HepG2 (cell line): ENCODE results near the gene CRB1. TPM values are rescaled to one million over a fixed set of nuclear protein-coding genes. Genes with fewer than 3 reads are reported as not detected.

Experiments used
- ATAC-seq: fragments of 200-7000 bp; cut with Tn5 transposase; 3 replicates; pipeline ENCODE4 v1.9.1; 2020; ENCODE audit warnings: mild to moderate bottlenecking, moderate library complexity
- BruUV-seq: library from RNA; stranded (reverse); fragments of 400-500 nt; replicated peaks from 2 replicates; lab custom pipeline; 2021; lab: Mats Ljungman, UMichigan
- CTCF ChIA-PET: fragments of 300-600 bp; formaldehyde crosslinking; extraction: SDS; loops from one replicate; lab custom pipeline; 2021; ENCODE audit warnings: low total read pairs, inconsistent platforms, low intra/inter-chr PET ratio; lab: Yijun Ruan, JAX
- POLR2A ChIA-PET: fragments of 350-600 bp; sonication (Branson Sonifier 250); formaldehyde crosslinking; loops from one replicate; lab custom pipeline; 2020; ENCODE audit warnings: antibody characterized with exemption, inconsistent platforms; lab: Yijun Ruan, JAX
- DNase-seq: peaks from one replicate; pipeline ENCODE4 v3.0.0-alpha.2; 2015; ENCODE audit warnings: low spot score
- FAIRE-seq: peaks from 3 replicates; lab custom pipeline; 2011; peaks lifted over from hg19 to GRCh38; lab: Jason Lieb, UNC
- H2AFZ ChIP-seq: one replicate; pipeline ENCODE4 v1.6.1; 2011; ENCODE audit warnings: low read length, inconsistent platforms
- H3K27ac ChIP-seq: fragments of 300-600 bp; 3 replicates; pipeline ENCODE4 v1.8.0; 2011; ENCODE audit warnings: mixed run types, mild to moderate bottlenecking, mixed read lengths, low read length, inconsistent platforms; ENCODE audit not compliant: insufficient read depth; ENCODE audit errors: extremely low read length
- H3K27me3 ChIP-seq, 2 experiments: fragments of 200-600 bp in 1 of 2; 2 replicates in 1 of 2; 3 replicates in 1 of 2; pipeline versions ENCODE4 v1.6.0 to v1.8.0; 2011; ENCODE audit warnings: low read length in 2 of 2, mild to moderate bottlenecking in 2 of 2, moderate library complexity in 2 of 2, inconsistent platforms in 1 of 2; ENCODE audit not compliant: insufficient read depth in 2 of 2, control insufficient read depth in 1 of 2
- H3K36me3 ChIP-seq, 2 experiments: fragments of 200-600 bp in 1 of 2; replicated peaks in 1 of 2; 2 replicates in 1 of 2; 3 replicates in 1 of 2; pipeline versions ENCODE4 v1.5.1 to v1.8.0; 2011; ENCODE audit warnings: low read length in 2 of 2, inconsistent platforms in 1 of 2; ENCODE audit not compliant: insufficient read depth in 2 of 2, control insufficient read depth in 1 of 2
- H3K4me1 ChIP-seq: 2 replicates; pipeline ENCODE4 v1.5.1; 2012; ENCODE audit warnings: low read length, inconsistent platforms; ENCODE audit not compliant: insufficient read depth
- H3K4me2 ChIP-seq: 2 replicates; pipeline ENCODE4 v1.6.0; 2011; ENCODE audit warnings: low read depth, low read length, inconsistent platforms
- H3K4me3 ChIP-seq, 3 experiments: fragments of 200-600 bp in 1 of 3; sonication (generic), shearing (Covaris generic) in 1 of 3; replicated peaks in 1 of 3; 2 replicates each; pipeline ENCODE4 v1.5.1; 2011 to 2016; ENCODE audit warnings: low read length in 3 of 3, inconsistent platforms in 2 of 3, low read depth in 2 of 3, mild to moderate bottlenecking in 2 of 3, control low read depth in 1 of 3, mixed read lengths in 1 of 3; ENCODE audit not compliant: insufficient read depth in 1 of 3
- H3K79me2 ChIP-seq: one replicate; pipeline ENCODE4 v1.6.1; 2011; ENCODE audit warnings: low read length, inconsistent platforms; ENCODE audit not compliant: insufficient read depth
- H3K9ac ChIP-seq: 2 replicates; pipeline ENCODE4 v1.6.0; 2011; ENCODE audit warnings: mild to moderate bottlenecking, low read depth, low read length, inconsistent platforms; ENCODE audit not compliant: insufficient read depth
- H3K9me3 ChIP-seq: 2 replicates; pipeline ENCODE4 v1.5.1; 2012; ENCODE audit warnings: mild to moderate bottlenecking, low read length
- H4K20me1 ChIP-seq: 2 replicates; pipeline ENCODE4 v1.6.0; 2011; ENCODE audit warnings: inconsistent platforms, mild to moderate bottlenecking, low read length, moderate library complexity; ENCODE audit not compliant: insufficient read depth
- AHR ChIP-seq: IDR thresholded peaks from 2 replicates; pipeline ENCODE4 v1.6.1; 2018; ENCODE audit warnings: missing genetic modification reagents, missing compliant biosample characterization
- EED ChIP-seq: sonication (generic); formaldehyde crosslinking; IDR thresholded peaks from 2 replicates; pipeline ENCODE4 v1.5.0; 2020; ENCODE audit warnings: mild to moderate bottlenecking, missing genetic modification reagents
- ELF1 ChIP-seq: sonication (generic); formaldehyde crosslinking; IDR thresholded peaks from 2 replicates; pipeline ENCODE4 v1.4.0; 2020; ENCODE audit warnings: missing genetic modification reagents
- EP300 ChIP-seq, 3 experiments: sonication (generic) in 1 of 3; formaldehyde crosslinking in 1 of 3; IDR thresholded peaks; 2 replicates each; pipeline versions ENCODE4 v1.5.1 to v1.6.1; 2011 to 2020; ENCODE audit warnings: low read depth in 2 of 3, low read length in 2 of 3, borderline replicate concordance in 1 of 3, improper control_type of control experiment in 1 of 3, mild to moderate bottlenecking in 1 of 3, missing genetic modification reagents in 1 of 3, moderate library complexity in 1 of 3
- ESRRA ChIP-seq: sonication (generic); formaldehyde crosslinking; IDR thresholded peaks from 2 replicates; pipeline ENCODE4 v1.5.1; 2020; ENCODE audit warnings: mild to moderate bottlenecking, low read depth, missing genetic modification reagents
- GABPB1 ChIP-seq: IDR thresholded peaks from 2 replicates; pipeline ENCODE4 v1.6.1; 2016; ENCODE audit warnings: mild to moderate bottlenecking, missing genetic modification reagents, moderate library complexity, missing compliant biosample characterization
- MEIS1 ChIP-seq: sonication (generic); formaldehyde crosslinking; IDR thresholded peaks from 2 replicates; pipeline ENCODE4 v1.9.0; 2021; ENCODE audit warnings: mild to moderate bottlenecking, missing genetic modification reagents, moderate library complexity, borderline replicate concordance
- RAD51 ChIP-seq: fragments of 450-650 bp; IDR thresholded peaks from 2 replicates; pipeline ENCODE4 v1.6.1; 2016; ENCODE audit warnings: borderline replicate concordance
- ZNF260 ChIP-seq: sonication (generic); formaldehyde crosslinking; IDR thresholded peaks from 2 replicates; pipeline ENCODE4 v1.4.0; 2020; ENCODE audit warnings: missing genetic modification reagents, low read depth, mild to moderate bottlenecking, borderline replicate concordance
- ZNF263 ChIP-seq: sonication (generic); formaldehyde crosslinking; IDR thresholded peaks from 2 replicates; pipeline ENCODE4 v1.4.0; 2020; ENCODE audit warnings: missing genetic modification reagents
- WGBS: methylation state at CpG from one replicate; pipeline ENCODE4 v1.1.6; 2017; ENCODE audit warnings: low lambda C conversion rate; 5-methylcytosine and 5-hydroxymethylcytosine counted together
- in situ Hi-C: cut with HindIII; loops from 2 replicates; pipeline ENCODE4 v1.10.0; 2017; ENCODE audit warnings: low pct_unique_long_range_greater_than_20kb; ENCODE audit not compliant: extremely low pct_ligation_motif_present
- intact Hi-C: fragments of 100-400 bp; cut with micrococcal nuclease; formaldehyde crosslinking; loops from one replicate; pipeline ENCODE4 v1.10.0; 2022; ENCODE audit not compliant: unreplicated experiment
- polyA plus RNA-seq, 8 experiments: library from polyadenylated mRNA; depleted of rRNA in 3 of 8; stranded (reverse) in 7 of 8; unstranded in 1 of 8; fragments of >200 nt; fragmentation: Illumina TruSeq in 4 of 8; extraction: Trizol in 4 of 8; gene quantifications; 2 replicates each; pipeline versions ENCODE4 v1.2.1 to v1.2.3, GENCODE V29; 2011 to 2016; ENCODE audit warnings: low read depth in 4 of 8, missing spikeins in 1 of 8, mixed read lengths in 1 of 8; ENCODE audit not compliant: insufficient read depth in 1 of 8
- total RNA-seq, 5 experiments: library from RNA; depleted of rRNA; stranded (reverse); fragments of >200 nt; fragmentation: Illumina TruSeq; extraction: Trizol; gene quantifications; 2 replicates each; pipeline ENCODE4 v1.2.3, GENCODE V29; 2016; ENCODE audit warnings: low read depth in 1 of 5
- TF ChIP-seq, protein P1 (sequence below): sonication (generic); formaldehyde crosslinking; IDR thresholded peaks from 2 replicates; pipeline ENCODE4 v1.4.0; 2020; ENCODE audit warnings: missing genetic modification reagents

Gene CRB1
- total and polyA plus RNA-seq, 2 of the 13 experiments (the other 11 are each of a cell fraction or from before 2014, with no cell fraction given) = 0.01 TPM; not detected in 1

DNA sequence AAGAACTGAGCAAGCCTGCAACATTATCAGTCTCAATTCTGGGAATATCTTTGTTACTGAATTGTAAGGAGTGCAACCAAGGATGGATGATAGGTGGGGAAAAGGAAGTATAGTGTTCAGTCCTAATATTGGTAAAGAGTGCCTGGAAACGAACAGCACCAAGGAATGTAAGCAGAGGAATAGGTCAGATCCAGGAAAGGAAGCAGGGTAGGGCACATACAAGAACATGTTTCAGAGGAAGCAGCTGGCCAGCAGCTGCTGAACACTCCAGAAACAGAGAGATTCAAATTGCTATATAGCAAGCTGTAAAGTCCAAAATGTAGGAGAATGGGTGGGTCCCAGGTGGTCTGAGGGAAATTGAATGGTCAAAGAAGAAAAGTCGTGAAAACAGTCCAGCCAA lies 37.9 kb downstream of the CRB1 start:
- no peaks in the 10 kb centered on the region for H3K79me2 ChIP-seq
- no peak overlapping the region for H3K27ac ChIP-seq
- no TSS peak for BruUV-seq
- ChIA-PET POLR2A (no interaction called here), CTCF (no interaction called here)
- no peaks in the 10 kb centered on the region for H3K4me1 ChIP-seq
- H3K36me3 ChIP-seq = no peaks in the 10 kb centered on the region
- no peak for ATAC-seq
- H3K4me3 ChIP-seq = no peak overlapping the region
- intact Hi-C loops = no loop called here
- WGBS = 1% methylated on average over 2 of the region's 2 CpGs
- H3K9me3 ChIP-seq = no peaks in the 10 kb centered on the region
- H4K20me1 ChIP-seq = no peaks in the 10 kb centered on the region
- no peak for FAIRE-seq
- no peak overlapping the region for H2AFZ ChIP-seq
- H3K27me3 ChIP-seq = no peaks in the 10 kb centered on the region
- no peak for DNase-seq
- in situ Hi-C loops = no loop called here
- H3K4me2 ChIP-seq = no peak overlapping the region
- H3K9ac ChIP-seq = no peak overlapping the region
- TF ChIP-seq ESRRA = no peak
- TF ChIP-seq MEIS1 (CRISPR knock-in tag) = no peak
- TF ChIP-seq EP300 (IDR thresholded peaks at IDR 0.05; ENCODE audit: low read depth in 2 of 2, low read length in 2 of 2) = no peak
- no peak for TF ChIP-seq EP300 (CRISPR knock-in tag; IDR thresholded peaks at IDR 0.05; ENCODE audit: borderline replicate concordance)
- no peak for TF ChIP-seq RAD51
- TF ChIP-seq AHR (CRISPR knock-in tag) = no peak
- no peak for TF ChIP-seq GABPB1 (CRISPR knock-in tag)
- no peak for TF ChIP-seq ELF1
- TF ChIP-seq, protein P1, sequence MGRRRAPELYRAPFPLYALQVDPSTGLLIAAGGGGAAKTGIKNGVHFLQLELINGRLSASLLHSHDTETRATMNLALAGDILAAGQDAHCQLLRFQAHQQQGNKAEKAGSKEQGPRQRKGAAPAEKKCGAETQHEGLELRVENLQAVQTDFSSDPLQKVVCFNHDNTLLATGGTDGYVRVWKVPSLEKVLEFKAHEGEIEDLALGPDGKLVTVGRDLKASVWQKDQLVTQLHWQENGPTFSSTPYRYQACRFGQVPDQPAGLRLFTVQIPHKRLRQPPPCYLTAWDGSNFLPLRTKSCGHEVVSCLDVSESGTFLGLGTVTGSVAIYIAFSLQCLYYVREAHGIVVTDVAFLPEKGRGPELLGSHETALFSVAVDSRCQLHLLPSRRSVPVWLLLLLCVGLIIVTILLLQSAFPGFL (CRISPR knock-in tag) = no peak
- TF ChIP-seq ZNF263 (CRISPR knock-in tag) = no peak
- TF ChIP-seq ZNF260 = no peak
- no peak for TF ChIP-seq EED
